ENCODE data around the gene GZMM. TPM values are rescaled to one million over a fixed set of nuclear protein-coding genes. Genes with fewer than 3 reads are reported as not detected.

GZMM gene
- total and polyA plus RNA-seq, 8 donors: 0.45 to 1.4 (median 0.70) TPM; not detected in 1

DNA sequence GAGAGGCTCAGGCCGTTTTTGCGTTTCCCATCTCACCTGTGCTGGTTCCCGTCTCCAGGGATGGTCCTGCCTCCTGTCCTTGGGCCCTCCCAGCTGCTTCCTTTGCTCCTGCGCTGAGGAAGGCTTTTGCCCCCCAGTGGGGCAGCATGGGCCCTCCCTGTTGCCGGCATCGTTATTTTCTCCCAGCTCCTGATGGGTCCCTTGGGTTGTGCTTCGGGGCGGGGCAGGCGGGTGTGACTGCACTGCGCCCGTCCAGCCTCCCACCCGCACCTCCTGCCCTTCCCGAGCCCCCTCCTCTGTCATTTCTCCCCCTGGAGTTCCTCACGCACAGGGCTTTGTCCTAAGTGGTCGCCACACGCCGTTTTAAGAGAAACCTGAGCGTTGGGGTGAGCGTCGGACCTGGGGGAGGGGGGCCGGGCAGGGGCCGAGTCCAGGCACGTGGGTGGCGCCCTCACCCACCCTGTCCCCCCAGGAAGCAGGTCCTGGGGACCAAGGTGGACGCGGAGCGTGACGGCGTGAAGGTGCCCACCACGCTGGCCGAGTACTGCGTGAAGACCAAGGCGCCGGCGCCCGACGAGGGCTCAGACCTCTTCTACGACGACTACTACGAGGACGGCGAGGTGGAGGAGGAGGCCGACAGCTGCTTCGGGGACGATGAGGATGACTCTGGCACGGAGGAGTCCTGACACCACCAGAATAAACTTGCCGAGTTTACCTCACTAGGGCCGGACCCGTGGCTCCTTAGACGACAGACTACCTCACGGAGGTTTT is 2.8 kb upstream of the GZMM start:
- DNase-seq (no peak), ATAC-seq (no peak)
- H3K36me3 ChIP-seq: peaks cover 0 to 60% of the 10 kb centered on the region in 2 donors

DNA sequence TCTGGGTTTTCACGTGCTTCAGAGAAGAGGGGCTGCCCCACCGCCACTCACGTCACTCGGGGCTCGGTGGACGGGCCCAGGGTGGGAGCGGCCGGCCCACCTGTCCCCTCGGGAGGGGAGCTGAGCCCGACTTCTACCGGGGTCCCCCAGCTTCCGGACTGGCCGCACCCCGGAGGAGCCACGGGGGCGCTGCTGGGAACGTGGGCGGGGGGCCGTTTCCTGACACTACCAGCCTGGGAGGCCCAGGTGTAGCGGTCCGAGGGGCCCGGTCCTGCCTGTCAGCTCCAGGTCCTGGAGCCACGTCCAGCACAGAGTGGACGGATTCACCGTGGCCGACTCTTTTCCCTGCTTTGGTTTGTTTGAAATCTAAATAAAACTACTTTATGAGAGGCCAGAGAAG is 2.2 kb upstream of the GZMM start:
- intact Hi-C loops (cut with DNase I): no loop called here
- Histone ChIP-seq H3K27me3 (no peaks in the 10 kb centered on the region), H3K4me1 (no peaks in the 10 kb centered on the region), H3K4me3 (no peak overlapping the region), H3K27ac (no peak overlapping the region), H3K36me3 (peaks cover 0 to 54% of the 10 kb centered on the region in 2 donors), H3K9me3 (no peaks in the 10 kb centered on the region)
- DNase-seq (no peak), ATAC-seq (no peak)
- TF ChIP-seq, protein P1, sequence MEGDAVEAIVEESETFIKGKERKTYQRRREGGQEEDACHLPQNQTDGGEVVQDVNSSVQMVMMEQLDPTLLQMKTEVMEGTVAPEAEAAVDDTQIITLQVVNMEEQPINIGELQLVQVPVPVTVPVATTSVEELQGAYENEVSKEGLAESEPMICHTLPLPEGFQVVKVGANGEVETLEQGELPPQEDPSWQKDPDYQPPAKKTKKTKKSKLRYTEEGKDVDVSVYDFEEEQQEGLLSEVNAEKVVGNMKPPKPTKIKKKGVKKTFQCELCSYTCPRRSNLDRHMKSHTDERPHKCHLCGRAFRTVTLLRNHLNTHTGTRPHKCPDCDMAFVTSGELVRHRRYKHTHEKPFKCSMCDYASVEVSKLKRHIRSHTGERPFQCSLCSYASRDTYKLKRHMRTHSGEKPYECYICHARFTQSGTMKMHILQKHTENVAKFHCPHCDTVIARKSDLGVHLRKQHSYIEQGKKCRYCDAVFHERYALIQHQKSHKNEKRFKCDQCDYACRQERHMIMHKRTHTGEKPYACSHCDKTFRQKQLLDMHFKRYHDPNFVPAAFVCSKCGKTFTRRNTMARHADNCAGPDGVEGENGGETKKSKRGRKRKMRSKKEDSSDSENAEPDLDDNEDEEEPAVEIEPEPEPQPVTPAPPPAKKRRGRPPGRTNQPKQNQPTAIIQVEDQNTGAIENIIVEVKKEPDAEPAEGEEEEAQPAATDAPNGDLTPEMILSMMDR (IDR thresholded peaks at IDR 0.05): no peak

More for the DNA sequence above, 2.8 kb upstream of the GZMM start:
- intact Hi-C loops (cut with DNase I): no loop called here
- H3K4me1 ChIP-seq: peaks cover 0 to 4% of the 10 kb centered on the region in 2 donors
- H3K4me3 ChIP-seq: no peak overlapping the region
- no peaks in the 10 kb centered on the region for H3K9me3 ChIP-seq
- no peak overlapping the region for H3K27ac ChIP-seq
- TF ChIP-seq, protein P1 (IDR thresholded peaks at IDR 0.05): no peak
- no peaks in the 10 kb centered on the region for H3K27me3 ChIP-seq

DNA sequence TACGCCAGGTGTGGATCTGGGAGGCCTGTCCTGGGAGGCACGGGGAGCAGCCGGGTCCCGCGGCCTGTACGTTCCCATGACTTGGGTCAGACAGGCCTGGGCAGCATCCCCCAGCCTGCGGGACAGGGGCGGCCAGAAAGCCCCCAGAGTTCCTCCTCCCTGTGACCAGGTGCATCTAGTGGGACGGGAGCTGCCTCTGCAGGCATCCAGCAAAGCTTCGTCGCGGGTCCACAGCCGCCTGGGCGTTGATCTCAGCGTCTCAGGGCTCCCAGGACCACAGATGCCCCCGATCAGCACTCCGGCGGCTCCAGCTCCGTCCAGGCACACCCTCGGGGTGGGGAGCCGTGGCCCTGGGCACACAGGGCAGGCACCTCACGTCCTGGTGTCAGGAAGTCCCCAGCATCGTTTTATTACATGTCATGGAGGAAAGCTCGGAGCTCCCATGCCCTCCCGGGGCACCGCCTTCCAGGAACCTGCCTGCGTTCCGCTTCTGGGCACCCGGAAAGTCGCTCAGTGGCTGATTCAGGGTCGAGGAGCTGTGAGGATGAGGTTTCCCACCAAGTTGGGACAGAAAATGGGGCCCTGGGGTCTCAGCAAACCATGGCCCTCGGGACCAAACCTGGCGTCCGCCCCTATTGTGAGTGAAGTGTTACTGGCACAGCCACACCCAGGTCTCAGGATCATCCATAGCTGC is 1.5 kb upstream of the GZMM start:
- DNase-seq (no peak), ATAC-seq (no peak)
- Histone ChIP-seq H3K9me3 (no peaks in the 10 kb centered on the region), H3K27ac (no peak overlapping the region), H3K36me3 (peaks cover 0 to 48% of the 10 kb centered on the region in 2 donors), H3K4me3 (no peak overlapping the region), H3K27me3 (no peaks in the 10 kb centered on the region), H3K4me1 (no peaks in the 10 kb centered on the region)
- intact Hi-C loops (cut with DNase I): no loop called here
- TF ChIP-seq, protein P1 (IDR thresholded peaks at IDR 0.05): no peak

DNA sequence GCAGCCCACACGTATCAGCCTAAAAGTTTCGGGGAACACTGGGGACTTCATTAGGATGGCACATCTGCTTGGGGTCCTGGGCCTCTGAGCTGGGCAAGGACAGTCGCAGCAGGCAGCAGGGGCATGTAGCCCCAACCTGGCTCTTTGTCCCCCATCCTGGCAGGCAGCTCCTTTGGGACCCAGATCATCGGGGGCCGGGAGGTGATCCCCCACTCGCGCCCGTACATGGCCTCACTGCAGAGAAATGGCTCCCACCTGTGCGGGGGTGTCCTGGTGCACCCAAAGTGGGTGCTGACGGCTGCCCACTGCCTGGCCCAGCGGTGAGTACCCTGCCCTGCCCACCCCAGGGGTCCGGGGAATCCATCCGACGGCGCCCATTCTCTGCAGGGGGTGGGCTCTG is 3.3 kb downstream of the GZMM start:
- peaks cover 0 to 10% of the 10 kb centered on the region in 2 donors for H3K27me3 ChIP-seq
- intact Hi-C loops (cut with DNase I): no loop called here
- no peak for ATAC-seq
- peaks cover 0 to 8% of the 10 kb centered on the region in 2 donors for H3K36me3 ChIP-seq
- H3K27ac ChIP-seq: no peak overlapping the region
- H3K4me1 ChIP-seq: no peaks in the 10 kb centered on the region
- TF ChIP-seq, protein P1 (IDR thresholded peaks at IDR 0.05): no peak
- DNase-seq: peak in 1 of 4 donors; percentile 54
- no peak overlapping the region for H3K4me3 ChIP-seq
- no peaks in the 10 kb centered on the region for H3K9me3 ChIP-seq

All from left lung (tissue), 10 donors.